H9 (cell line): ENCODE results near the gene VLDLR. TPM values are rescaled to one million over a fixed set of nuclear protein-coding genes. Genes with fewer than 3 reads are reported as not detected.

ENCODE experiments used
- DNase-seq: peaks from one replicate; pipeline ENCODE4 v3.0.0-alpha.2; 2017
- H2AFZ ChIP-seq: one replicate; pipeline ENCODE4 v1.6.1; 2013; ENCODE audit warnings: mild to moderate bottlenecking, low read length, control low read depth, moderate library complexity
- H2AK5ac ChIP-seq: 2 replicates; pipeline ENCODE4 v1.6.1; 2013; ENCODE audit warnings: low read length, control low read depth, mixed read lengths; ENCODE audit not compliant: insufficient read length
- H2BK120ac ChIP-seq: one replicate; pipeline ENCODE4 v1.6.1; 2013; ENCODE audit warnings: low read depth, mild to moderate bottlenecking, low read length, control low read depth, inconsistent platforms; ENCODE audit not compliant: poor library complexity, severe bottlenecking
- H2BK12ac ChIP-seq: 2 replicates; pipeline ENCODE4 v1.6.1; 2013; ENCODE audit warnings: low read length, control low read depth, mixed read lengths, low read depth; ENCODE audit not compliant: insufficient read length
- H2BK15ac ChIP-seq: 2 replicates; pipeline ENCODE4 v1.6.1; 2013; ENCODE audit warnings: low read depth, low read length, control low read depth
- H2BK20ac ChIP-seq: one replicate; pipeline ENCODE4 v1.6.1; 2013; ENCODE audit warnings: low read depth, mild to moderate bottlenecking, low read length, control low read depth, inconsistent platforms; ENCODE audit not compliant: poor library complexity, severe bottlenecking
- H2BK5ac ChIP-seq: 2 replicates; pipeline ENCODE4 v1.6.1; 2013; ENCODE audit warnings: low read length, control low read depth, mixed read lengths; ENCODE audit not compliant: insufficient read length
- H3K14ac ChIP-seq: 2 replicates; pipeline ENCODE4 v1.6.1; 2013; ENCODE audit warnings: low read length, control low read depth; ENCODE audit not compliant: insufficient read depth
- H3K18ac ChIP-seq: 2 replicates; pipeline ENCODE4 v1.6.1; 2013; ENCODE audit warnings: low read depth, mild to moderate bottlenecking, mixed read lengths, low read length, control low read depth; ENCODE audit not compliant: insufficient read length
- H3K23ac ChIP-seq: 2 replicates; pipeline ENCODE4 v1.6.1; 2013; ENCODE audit warnings: low read length, control low read depth, mixed read lengths, low read depth; ENCODE audit not compliant: insufficient read length
- H3K23me2 ChIP-seq: 2 replicates; pipeline ENCODE4 v1.6.1; 2013; ENCODE audit warnings: low read depth, mild to moderate bottlenecking, mixed read lengths, low read length, control low read depth; ENCODE audit not compliant: insufficient read length, poor library complexity, severe bottlenecking
- H3K27ac ChIP-seq: 2 replicates; pipeline ENCODE4 v1.5.1; 2013; ENCODE audit warnings: low read length, control low read depth, mixed read lengths, low read depth; ENCODE audit not compliant: insufficient read length
- H3K27me3 ChIP-seq: 2 replicates; pipeline ENCODE4 v1.6.1; 2013; ENCODE audit warnings: low read length, control low read depth, inconsistent platforms; ENCODE audit not compliant: insufficient read depth
- H3K4ac ChIP-seq: 2 replicates; pipeline ENCODE4 v1.6.1; 2013; ENCODE audit warnings: low read depth, mild to moderate bottlenecking, control low read depth, inconsistent platforms, low read length, moderate library complexity
- H3K4me1 ChIP-seq: 2 replicates; pipeline ENCODE4 v1.6.1; 2013; ENCODE audit warnings: low read length, control low read depth, inconsistent platforms; ENCODE audit not compliant: insufficient read depth
- H3K4me2 ChIP-seq: 2 replicates; pipeline ENCODE4 v1.6.1; 2013; ENCODE audit warnings: low read length, control low read depth, mixed read lengths; ENCODE audit not compliant: insufficient read length, insufficient read depth
- H3K56ac ChIP-seq: 2 replicates; pipeline ENCODE4 v1.6.1; 2013; ENCODE audit warnings: low read depth, mild to moderate bottlenecking, mixed read lengths, low read length, control low read depth; ENCODE audit not compliant: insufficient read length
- H3K79me1 ChIP-seq: 2 replicates; pipeline ENCODE4 v1.6.1; 2013; ENCODE audit warnings: low read depth, mild to moderate bottlenecking, moderate library complexity, low read length, control low read depth, inconsistent platforms; ENCODE audit not compliant: insufficient read depth, poor library complexity, severe bottlenecking
- H3K79me2 ChIP-seq: 2 replicates; pipeline ENCODE4 v1.6.1; 2013; ENCODE audit warnings: low read length, control low read depth, inconsistent platforms; ENCODE audit not compliant: insufficient read depth
- H3K9ac ChIP-seq: 2 replicates; pipeline ENCODE4 v1.6.1; 2013; ENCODE audit warnings: low read length, control low read depth, mixed read lengths; ENCODE audit not compliant: insufficient read length; ENCODE audit errors: extremely low read depth
- H3K9me3 ChIP-seq: one replicate; pipeline ENCODE4 v1.6.1; 2013; ENCODE audit warnings: low read depth, low read length, inconsistent platforms; ENCODE audit not compliant: control insufficient read depth
- H3T11ph ChIP-seq: one replicate; pipeline ENCODE4 v1.6.1; 2013; ENCODE audit warnings: mild to moderate bottlenecking, low read length, control low read depth, inconsistent platforms
- H4K20me1 ChIP-seq: one replicate; pipeline ENCODE4 v1.6.1; 2013; ENCODE audit not compliant: control insufficient read depth, insufficient read length, insufficient read depth
- H4K5ac ChIP-seq: 2 replicates; pipeline ENCODE4 v1.6.1; 2013; ENCODE audit warnings: low read depth, mild to moderate bottlenecking, mixed read lengths, low read length, control low read depth; ENCODE audit not compliant: insufficient read length
- H4K8ac ChIP-seq: replicated peaks from 2 replicates; pipeline ENCODE4 v1.6.1; 2013; ENCODE audit warnings: low read length, control low read depth, mixed read lengths, low read depth; ENCODE audit not compliant: insufficient read length
- H4K91ac ChIP-seq: 2 replicates; pipeline ENCODE4 v1.6.1; 2013; ENCODE audit warnings: low read depth, mild to moderate bottlenecking, moderate library complexity, mixed read lengths, low read length, control low read depth; ENCODE audit not compliant: insufficient read length
- H3K27ac Mint-ChIP-seq, 3 experiments: 2 replicates in 2 of 3; 3 replicates in 1 of 3; pipeline ENCODE4 v1.8.0; 2020 to 2021; ENCODE audit warnings: mixed read lengths in 3 of 3, mild to moderate bottlenecking in 1 of 3, moderate library complexity in 1 of 3
- H3K27me3 Mint-ChIP-seq: 2 replicates; pipeline ENCODE4 v1.8.0; 2021; ENCODE audit warnings: low read depth, mild to moderate bottlenecking, moderate library complexity, mixed read lengths
- H3K36me3 Mint-ChIP-seq, 3 experiments: 2 replicates in 2 of 3; 3 replicates in 1 of 3; pipeline ENCODE4 v1.8.0; 2020 to 2021; ENCODE audit warnings: low read depth in 3 of 3, mixed read lengths in 3 of 3; ENCODE audit not compliant: insufficient read depth in 1 of 3
- H3K4me1 Mint-ChIP-seq, 2 experiments: 2 replicates each; pipeline ENCODE4 v1.8.0; 2020; ENCODE audit warnings: mixed read lengths in 2 of 2
- H3K4me3 Mint-ChIP-seq, 2 experiments: 2 replicates in 1 of 2; 3 replicates in 1 of 2; pipeline ENCODE4 v1.8.0; 2020 to 2021; ENCODE audit warnings: mild to moderate bottlenecking in 2 of 2, mixed read lengths in 2 of 2, moderate library complexity in 1 of 2
- H3K9me3 Mint-ChIP-seq, 2 experiments: 2 replicates in 1 of 2; 3 replicates in 1 of 2; pipeline ENCODE4 v1.8.0; 2020; ENCODE audit warnings: mild to moderate bottlenecking in 2 of 2, mixed read lengths in 2 of 2, moderate library complexity in 1 of 2
- WGBS: extraction: QIAGEN DNeasy Blood & Tissue Kit; methylation state at CpG from one replicate; pipeline ENCODE4 v1.1.7; 2013; ENCODE audit warnings: missing lambda C conversion rate, low lambda C conversion rate, mixed read lengths; ENCODE audit not compliant: insufficient read length; ENCODE audit errors: extremely low coverage; 5-methylcytosine and 5-hydroxymethylcytosine counted together
- total RNA-seq: library from RNA; stranded (reverse); gene quantifications from 2 replicates; pipeline ENCODE4 v1.2.1, GENCODE V29; 2021
- TF ChIP-seq, protein P1 (sequence below): fragments of 200-600 bp; sonication (generic); conservative IDR thresholded peaks from 3 replicates; pipeline ENCODE4 v1.8.0; 2021; ENCODE audit warnings: antibody characterized with exemption, mild to moderate bottlenecking

Gene VLDLR
- total RNA-seq, 1 experiment from 2014 or later = 19.1 TPM

- H3K9me3 ChIP-seq = no peaks in the 10 kb centered on the region
- no peaks in the 10 kb centered on the region for H4K20me1 ChIP-seq
- no peak overlapping the region for H3K23ac ChIP-seq
- no peak overlapping the region for H3K27ac ChIP-seq
- H3K79me2 ChIP-seq = no peaks in the 10 kb centered on the region
- Mint-ChIP-seq H3K4me1 (peaks cover 0 to 5% of the 10 kb centered on the region in 2 experiments; a peak in 1 of 4 replicates), H3K4me3 (no peak overlapping the region), H3K36me3 (peaks cover 24 to 51% (median 49%) of the 10 kb centered on the region in 3 experiments; a peak in 6 of 7 replicates), H3K27ac (peak overlapping the region in 1 of 3 experiments; percentile 4; a peak in 2 of 7 replicates), H3K9me3 (no peaks in the 10 kb centered on the region), H3K27me3 (no peaks in the 10 kb centered on the region)
- H2AFZ ChIP-seq = no peak overlapping the region
- no peak for DNase-seq
- no peak overlapping the region for H3K4me2 ChIP-seq
- H3K14ac ChIP-seq = no peak overlapping the region
- no peak overlapping the region for H4K91ac ChIP-seq
- H3K9ac ChIP-seq = no peak overlapping the region
- no peak overlapping the region for H2BK120ac ChIP-seq
- H3K79me1 ChIP-seq = no peaks in the 10 kb centered on the region
- H3K27me3 ChIP-seq = no peaks in the 10 kb centered on the region
- H3K4ac ChIP-seq = no peak overlapping the region
- H3K4me1 ChIP-seq = no peaks in the 10 kb centered on the region
- H2BK12ac ChIP-seq = no peak overlapping the region
- H3K56ac ChIP-seq = no peak overlapping the region
- no peak overlapping the region for H4K5ac ChIP-seq
- H3K23me2 ChIP-seq = no peaks in the 10 kb centered on the region
- H2BK20ac ChIP-seq = no peak overlapping the region
- H2BK15ac ChIP-seq = no peak overlapping the region
- H2BK5ac ChIP-seq = no peak overlapping the region
- TF ChIP-seq, protein P1, sequence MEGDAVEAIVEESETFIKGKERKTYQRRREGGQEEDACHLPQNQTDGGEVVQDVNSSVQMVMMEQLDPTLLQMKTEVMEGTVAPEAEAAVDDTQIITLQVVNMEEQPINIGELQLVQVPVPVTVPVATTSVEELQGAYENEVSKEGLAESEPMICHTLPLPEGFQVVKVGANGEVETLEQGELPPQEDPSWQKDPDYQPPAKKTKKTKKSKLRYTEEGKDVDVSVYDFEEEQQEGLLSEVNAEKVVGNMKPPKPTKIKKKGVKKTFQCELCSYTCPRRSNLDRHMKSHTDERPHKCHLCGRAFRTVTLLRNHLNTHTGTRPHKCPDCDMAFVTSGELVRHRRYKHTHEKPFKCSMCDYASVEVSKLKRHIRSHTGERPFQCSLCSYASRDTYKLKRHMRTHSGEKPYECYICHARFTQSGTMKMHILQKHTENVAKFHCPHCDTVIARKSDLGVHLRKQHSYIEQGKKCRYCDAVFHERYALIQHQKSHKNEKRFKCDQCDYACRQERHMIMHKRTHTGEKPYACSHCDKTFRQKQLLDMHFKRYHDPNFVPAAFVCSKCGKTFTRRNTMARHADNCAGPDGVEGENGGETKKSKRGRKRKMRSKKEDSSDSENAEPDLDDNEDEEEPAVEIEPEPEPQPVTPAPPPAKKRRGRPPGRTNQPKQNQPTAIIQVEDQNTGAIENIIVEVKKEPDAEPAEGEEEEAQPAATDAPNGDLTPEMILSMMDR = no peak
- H4K8ac ChIP-seq = no peak overlapping the region
- no CpG with 5 or more reads among the region's 3 CpGs for WGBS
- H3K18ac ChIP-seq = no peak overlapping the region
- H3T11ph ChIP-seq = no peak overlapping the region
- H2AK5ac ChIP-seq = no peak overlapping the region
These were observed 33.9 kb downstream of the VLDLR start for GRCh38 chr9:2655411-2655901.
